ENCODE measurements around the gene ENO3.

Gene ENO3

DNA sequence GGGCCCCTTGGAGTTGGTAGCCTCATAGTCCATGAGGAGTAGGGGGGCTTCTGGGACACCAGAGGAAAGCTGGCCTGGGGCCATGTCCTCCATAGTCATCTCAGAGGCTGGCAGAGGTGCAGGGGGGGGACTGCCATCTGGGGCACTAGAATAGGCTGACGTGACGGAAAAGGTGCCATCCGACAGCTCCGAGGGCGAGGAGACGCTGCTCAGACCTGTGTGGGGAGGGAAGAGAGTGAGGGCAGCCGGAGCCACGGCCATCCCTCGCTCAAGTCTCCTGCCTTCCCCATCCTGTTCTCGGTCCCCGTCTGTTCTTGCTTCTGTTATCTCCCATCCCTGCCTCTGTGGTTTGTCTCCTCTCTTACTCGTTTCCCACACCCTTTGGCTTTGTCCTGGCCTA is 21.4 kb downstream of the ENO3 start:
- POLR2A ChIA-PET, result interaction anchor here (1.4 kb wide), 1 partner anchor 15 kb away, joined by 4 read pairs; the partner anchor contains the start of gene CAMTA2
- DNase-seq (ENCODE audit: extremely low spot score), result no peak
- CTCF ChIA-PET, result no interaction called here
- TF ChIP-seq SUZ12 (IDR thresholded peaks at IDR 0.05) (no peak), BHLHE40 (IDR thresholded peaks at IDR 0.05; ENCODE audit: borderline replicate concordance) (no peak), NFRKB (IDR thresholded peaks at IDR 0.05) (no peak), FOXM1 (IDR thresholded peaks at IDR 0.05; ENCODE audit: borderline replicate concordance) (no peak), FOXK2 (IDR thresholded peaks at IDR 0.05) (no peak), LEF1 (IDR thresholded peaks at IDR 0.05; ENCODE audit: borderline replicate concordance) (no peak), SP1 (IDR thresholded peaks at IDR 0.05) (no peak), CTBP1 (IDR thresholded peaks at IDR 0.05; ENCODE audit: borderline replicate concordance) (no peak), TARDBP (IDR thresholded peaks at IDR 0.05) (no peak), ARNT (IDR thresholded peaks at IDR 0.05) (no peak)

DNA sequence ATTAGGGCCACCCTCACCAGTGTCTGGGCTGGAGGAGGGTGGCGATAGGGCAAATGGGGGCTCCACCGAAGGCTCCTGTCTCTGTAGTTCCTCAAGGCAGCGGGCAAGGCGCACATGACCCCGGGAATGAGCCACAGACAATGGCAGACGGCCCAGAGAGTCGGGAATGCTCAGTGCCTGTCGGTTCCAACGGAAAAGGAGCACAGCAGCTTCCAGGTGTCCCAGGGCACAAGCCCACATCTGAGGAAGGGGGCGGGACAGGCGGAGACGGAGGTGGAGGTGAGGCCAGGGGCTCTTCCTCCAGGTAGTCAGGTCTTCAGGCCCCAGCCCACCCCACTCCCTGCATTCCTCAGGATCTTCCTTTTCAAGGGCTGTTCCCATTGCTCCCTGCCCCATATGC is 21.8 kb downstream of the ENO3 start:
- ChIA-PET CTCF (no interaction called here), POLR2A (interaction anchor here (1.4 kb wide), 1 partner anchor 15 kb away, joined by 4 read pairs; the partner anchor contains the start of gene CAMTA2)

DNA sequence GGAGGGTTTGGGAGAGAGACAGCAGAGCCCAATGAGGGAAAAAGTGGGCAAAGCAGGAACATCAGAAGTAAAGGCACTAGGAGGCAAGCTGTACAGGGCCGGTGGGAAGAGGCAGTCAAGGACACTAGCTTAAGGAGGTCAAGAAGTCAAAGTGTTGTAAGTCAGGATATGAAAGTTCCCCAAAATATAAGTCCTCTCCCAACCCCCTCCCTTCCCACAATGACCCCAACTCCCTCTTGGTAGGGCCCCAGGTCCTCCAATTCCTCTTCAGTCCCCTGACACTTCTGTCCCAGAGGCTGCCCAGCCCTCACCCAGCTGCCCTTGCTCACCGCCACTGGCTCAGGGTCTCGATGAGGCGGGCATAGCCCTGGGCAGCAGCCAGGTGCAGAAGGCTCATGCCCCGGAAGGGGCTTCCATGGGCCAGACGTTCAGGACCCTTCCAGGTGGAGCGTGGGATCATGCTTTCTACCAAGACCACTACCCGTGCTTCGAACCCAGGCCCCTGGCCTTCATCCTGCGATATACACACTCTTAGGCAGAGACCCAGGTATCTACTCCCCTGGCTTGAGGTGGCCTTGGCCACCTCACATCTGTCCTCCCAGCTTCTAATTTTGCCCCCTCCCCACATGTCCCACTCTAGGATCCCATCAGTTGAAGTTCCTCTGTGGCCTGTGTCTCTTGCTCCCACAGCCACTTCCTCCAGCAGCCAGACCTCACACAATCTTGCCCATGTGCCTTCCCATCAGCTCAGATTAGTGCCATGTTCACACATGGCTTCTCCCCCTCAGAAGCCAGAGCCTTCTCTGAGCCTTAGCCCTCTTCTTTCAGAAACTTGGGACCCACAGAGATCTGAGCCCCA is 22.6 kb downstream of the ENO3 start:
- ChIA-PET CTCF (no interaction called here), POLR2A (interaction anchor here (0.7 to 2.7 kb wide), 6 partner anchors 13 to 135 kb away, joined by 3 to 9 read pairs (median 4); partner anchors contain the start of genes CAMTA2, RNF167 and SLC25A11)
- DNase-seq (ENCODE audit: extremely low spot score), result no peak
- no peak for TF ChIP-seq TARDBP (IDR thresholded peaks at IDR 0.05)

More for the DNA sequence above, 21.8 kb downstream of the ENO3 start:
- no peak for DNase-seq (ENCODE audit: extremely low spot score)
- TF ChIP-seq FOXK2 (IDR thresholded peaks at IDR 0.05), result no peak
- no peak for TF ChIP-seq ZNF384 (IDR thresholded peaks at IDR 0.05)
- no peak for TF ChIP-seq PKNOX1 (IDR thresholded peaks at IDR 0.05)
- TF ChIP-seq SUZ12 (IDR thresholded peaks at IDR 0.05), result no peak
- no peak for TF ChIP-seq CTBP1 (IDR thresholded peaks at IDR 0.05; ENCODE audit: borderline replicate concordance)
- no peak for TF ChIP-seq SP1 (IDR thresholded peaks at IDR 0.05)
- TF ChIP-seq FOXM1 (IDR thresholded peaks at IDR 0.05; ENCODE audit: borderline replicate concordance), result no peak
- no peak for TF ChIP-seq ELF4 (IDR thresholded peaks at IDR 0.05)
- TF ChIP-seq BHLHE40 (IDR thresholded peaks at IDR 0.05; ENCODE audit: borderline replicate concordance), result no peak
- TF ChIP-seq HDGF (IDR thresholded peaks at IDR 0.05; ENCODE audit: borderline replicate concordance), result no peak
- no peak for TF ChIP-seq NFRKB (IDR thresholded peaks at IDR 0.05)
- no peak for TF ChIP-seq FOXA1 (IDR thresholded peaks at IDR 0.05)
- TF ChIP-seq LEF1 (IDR thresholded peaks at IDR 0.05; ENCODE audit: borderline replicate concordance), result no peak
- TF ChIP-seq L3MBTL2 (conservative IDR thresholded peaks at IDR 0.05), result no peak
- TF ChIP-seq ARNT (IDR thresholded peaks at IDR 0.05), result no peak
- no peak for TF ChIP-seq TARDBP (IDR thresholded peaks at IDR 0.05)

GRCh38 chr17:4974115-4974670 is 23.3 kb downstream of the ENO3 start:
- ChIA-PET CTCF (no interaction called here), POLR2A (interaction anchor here (0.7 to 2.7 kb wide), 3 partner anchors 13 to 65 kb away, joined by 3 to 9 read pairs (median 4); partner anchors contain the start of genes RNF167 and SLC25A11)

GRCh38 chr17:4978726-4979125 is 27.8 kb downstream of the ENO3 start:
- DNase-seq (ENCODE audit: extremely low spot score), result no peak
- ChIA-PET CTCF (no interaction called here), POLR2A (interaction anchor here (1.4 to 1.9 kb wide), 2 partner anchors 8 to 11 kb away, joined by 3 to 8 read pairs; partner anchors contain the start of gene SPAG7)
- TF ChIP-seq SUZ12 (IDR thresholded peaks at IDR 0.05), result no peak
- TF ChIP-seq FOXK2 (IDR thresholded peaks at IDR 0.05), result no peak
- no peak for TF ChIP-seq FOXA1 (IDR thresholded peaks at IDR 0.05)
- TF ChIP-seq TARDBP (IDR thresholded peaks at IDR 0.05), result no peak

More at GRCh38 chr17:4974115-4974670, 23.3 kb downstream of the ENO3 start:
- TF ChIP-seq FOXM1 (IDR thresholded peaks at IDR 0.05; ENCODE audit: borderline replicate concordance), result no peak
- no peak for TF ChIP-seq FOXK2 (IDR thresholded peaks at IDR 0.05)
- TF ChIP-seq ARNT (IDR thresholded peaks at IDR 0.05), result no peak
- TF ChIP-seq NFRKB (IDR thresholded peaks at IDR 0.05), result no peak
- TF ChIP-seq LEF1 (IDR thresholded peaks at IDR 0.05; ENCODE audit: borderline replicate concordance), result no peak
- TF ChIP-seq SUZ12 (IDR thresholded peaks at IDR 0.05), result no peak
- no peak for TF ChIP-seq BHLHE40 (IDR thresholded peaks at IDR 0.05; ENCODE audit: borderline replicate concordance)
- TF ChIP-seq L3MBTL2 (conservative IDR thresholded peaks at IDR 0.05), result no peak
- TF ChIP-seq TARDBP (IDR thresholded peaks at IDR 0.05), result no peak
- no peak for TF ChIP-seq CTBP1 (IDR thresholded peaks at IDR 0.05; ENCODE audit: borderline replicate concordance)
- TF ChIP-seq FOXA1 (IDR thresholded peaks at IDR 0.05), result no peak
- no peak for TF ChIP-seq ELF4 (IDR thresholded peaks at IDR 0.05)
- no peak for TF ChIP-seq HDGF (IDR thresholded peaks at IDR 0.05; ENCODE audit: borderline replicate concordance)
- TF ChIP-seq ZNF384 (IDR thresholded peaks at IDR 0.05), result no peak
- no peak for TF ChIP-seq PKNOX1 (IDR thresholded peaks at IDR 0.05)
- TF ChIP-seq SP1 (IDR thresholded peaks at IDR 0.05), result no peak
- DNase-seq (ENCODE audit: extremely low spot score), result no peak

GRCh38 chr17:4980644-4981216 is 29.8 kb downstream of the ENO3 start:
- ChIA-PET POLR2A (interaction anchor here (1.0 kb wide), 1 partner anchor 17 kb away, joined by 4 read pairs; the partner anchor contains the start of genes INCA1 and KIF1C), CTCF (interaction anchor here (1.0 to 2.2 kb wide), 3 partner anchors 10 to 81 kb away, joined by 3 to 8 read pairs (median 4); partner anchors contain the start of gene SPAG7)
- no peak for TF ChIP-seq ARNT (IDR thresholded peaks at IDR 0.05)
- no peak for TF ChIP-seq FOXA1 (IDR thresholded peaks at IDR 0.05)
- no peak for TF ChIP-seq SP1 (IDR thresholded peaks at IDR 0.05)
- no peak for TF ChIP-seq SUZ12 (IDR thresholded peaks at IDR 0.05)
- no peak for TF ChIP-seq CTBP1 (IDR thresholded peaks at IDR 0.05; ENCODE audit: borderline replicate concordance)
- TF ChIP-seq HDGF (IDR thresholded peaks at IDR 0.05; ENCODE audit: borderline replicate concordance), result no peak
- TF ChIP-seq BHLHE40 (IDR thresholded peaks at IDR 0.05; ENCODE audit: borderline replicate concordance), result no peak
- DNase-seq (ENCODE audit: extremely low spot score), result peak; percentile 68

Measured in HEK293T (cell line).